Lower leg skin (tissue), 3 donors: ENCODE data around the gene FHL2.

Source experiments
- POLR2A ChIP-seq, 2 donors: fragments of 450-650 bp; IDR thresholded peaks; one replicate each; pipeline ENCODE4 v1.6.1; 2016 to 2017; ENCODE audit warnings: antibody characterized with exemption in 2 of 2, mild to moderate bottlenecking in 1 of 2, moderate library complexity in 1 of 2
- TF ChIP-seq, protein P1 (sequence below), 3 donors: fragments of 450-650 bp; IDR thresholded peaks; one replicate each; pipeline ENCODE4 v1.5.1; 2016; ENCODE audit warnings: antibody characterized with exemption in 3 of 3, mild to moderate bottlenecking in 3 of 3, moderate library complexity in 2 of 3

DNA sequence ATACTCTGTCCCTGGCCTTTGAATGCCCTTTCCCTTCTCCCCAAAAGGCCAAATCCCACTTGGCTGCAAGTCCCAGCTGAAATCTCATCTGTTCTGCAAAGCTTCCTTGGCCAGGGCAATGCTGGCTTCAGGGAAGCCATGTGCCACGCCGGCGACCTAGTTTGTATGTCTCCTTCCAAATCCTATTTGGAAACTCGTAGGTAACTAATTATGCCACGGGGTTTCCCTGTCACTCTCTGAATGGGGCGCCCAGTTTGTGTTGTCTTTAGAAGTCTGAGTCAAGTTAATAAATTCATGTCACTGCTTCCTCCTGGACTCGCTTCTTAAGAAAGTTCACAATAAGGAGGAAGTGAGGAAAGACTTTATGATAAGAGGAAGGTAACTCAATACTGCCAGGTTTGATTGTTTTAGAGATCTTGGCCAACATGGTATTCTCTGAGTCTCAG, 19.1 kb downstream of the FHL2 start:
- TF ChIP-seq POLR2A (IDR thresholded peaks at IDR 0.05): no peak
- TF ChIP-seq, protein P1, sequence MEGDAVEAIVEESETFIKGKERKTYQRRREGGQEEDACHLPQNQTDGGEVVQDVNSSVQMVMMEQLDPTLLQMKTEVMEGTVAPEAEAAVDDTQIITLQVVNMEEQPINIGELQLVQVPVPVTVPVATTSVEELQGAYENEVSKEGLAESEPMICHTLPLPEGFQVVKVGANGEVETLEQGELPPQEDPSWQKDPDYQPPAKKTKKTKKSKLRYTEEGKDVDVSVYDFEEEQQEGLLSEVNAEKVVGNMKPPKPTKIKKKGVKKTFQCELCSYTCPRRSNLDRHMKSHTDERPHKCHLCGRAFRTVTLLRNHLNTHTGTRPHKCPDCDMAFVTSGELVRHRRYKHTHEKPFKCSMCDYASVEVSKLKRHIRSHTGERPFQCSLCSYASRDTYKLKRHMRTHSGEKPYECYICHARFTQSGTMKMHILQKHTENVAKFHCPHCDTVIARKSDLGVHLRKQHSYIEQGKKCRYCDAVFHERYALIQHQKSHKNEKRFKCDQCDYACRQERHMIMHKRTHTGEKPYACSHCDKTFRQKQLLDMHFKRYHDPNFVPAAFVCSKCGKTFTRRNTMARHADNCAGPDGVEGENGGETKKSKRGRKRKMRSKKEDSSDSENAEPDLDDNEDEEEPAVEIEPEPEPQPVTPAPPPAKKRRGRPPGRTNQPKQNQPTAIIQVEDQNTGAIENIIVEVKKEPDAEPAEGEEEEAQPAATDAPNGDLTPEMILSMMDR (IDR thresholded peaks at IDR 0.05): no peak
